Nephron (organoid): ENCODE results near the gene GPRC5D.

ENCODE experiments used
- H3K27ac Mint-ChIP-seq, 3 experiments: 2 replicates each; pipeline ENCODE4 v1.8.0; 2020; ENCODE audit warnings: mixed read lengths in 3 of 3, mild to moderate bottlenecking in 2 of 3, moderate library complexity in 1 of 3
- H3K27me3 Mint-ChIP-seq: 2 replicates; pipeline ENCODE4 v1.8.0; 2021; ENCODE audit warnings: low read depth, mild to moderate bottlenecking, moderate library complexity, mixed read lengths
- H3K36me3 Mint-ChIP-seq: 2 replicates; pipeline ENCODE4 v1.8.0; 2020; ENCODE audit warnings: low read depth, mixed read lengths
- H3K4me1 Mint-ChIP-seq: 2 replicates; pipeline ENCODE4 v1.8.0; 2020; ENCODE audit warnings: mixed read lengths
- H3K4me3 Mint-ChIP-seq, 3 experiments: 2 replicates each; pipeline ENCODE4 v1.8.0; 2020; ENCODE audit warnings: mild to moderate bottlenecking in 3 of 3, mixed read lengths in 3 of 3, moderate library complexity in 2 of 3
- H3K9me3 Mint-ChIP-seq: 2 replicates; pipeline ENCODE4 v1.8.0; 2020; ENCODE audit warnings: mixed read lengths
- TF ChIP-seq, protein P1 (sequence below), 3 experiments: fragments of 200-600 bp; sonication (generic); IDR thresholded peaks; one replicate each; pipeline ENCODE4 v1.5.0; 2021; ENCODE audit warnings: antibody characterized with exemption in 3 of 3; ENCODE audit not compliant: unreplicated experiment in 3 of 3

The GPRC5D gene

GRCh38 chr12:12993367-12993766 is 41.4 kb upstream of the GPRC5D start:
- no peaks in the 10 kb centered on the region for H3K9me3 Mint-ChIP-seq
- H3K4me1 Mint-ChIP-seq = peaks cover 28% of the 10 kb centered on the region
- H3K4me3 Mint-ChIP-seq = no peak overlapping the region
- H3K27ac Mint-ChIP-seq = peak overlapping the region in 2 of 3 experiments; percentile 11 to 17
- peaks cover 4% of the 10 kb centered on the region for H3K36me3 Mint-ChIP-seq
- H3K27me3 Mint-ChIP-seq = no peaks in the 10 kb centered on the region
- TF ChIP-seq, protein P1, sequence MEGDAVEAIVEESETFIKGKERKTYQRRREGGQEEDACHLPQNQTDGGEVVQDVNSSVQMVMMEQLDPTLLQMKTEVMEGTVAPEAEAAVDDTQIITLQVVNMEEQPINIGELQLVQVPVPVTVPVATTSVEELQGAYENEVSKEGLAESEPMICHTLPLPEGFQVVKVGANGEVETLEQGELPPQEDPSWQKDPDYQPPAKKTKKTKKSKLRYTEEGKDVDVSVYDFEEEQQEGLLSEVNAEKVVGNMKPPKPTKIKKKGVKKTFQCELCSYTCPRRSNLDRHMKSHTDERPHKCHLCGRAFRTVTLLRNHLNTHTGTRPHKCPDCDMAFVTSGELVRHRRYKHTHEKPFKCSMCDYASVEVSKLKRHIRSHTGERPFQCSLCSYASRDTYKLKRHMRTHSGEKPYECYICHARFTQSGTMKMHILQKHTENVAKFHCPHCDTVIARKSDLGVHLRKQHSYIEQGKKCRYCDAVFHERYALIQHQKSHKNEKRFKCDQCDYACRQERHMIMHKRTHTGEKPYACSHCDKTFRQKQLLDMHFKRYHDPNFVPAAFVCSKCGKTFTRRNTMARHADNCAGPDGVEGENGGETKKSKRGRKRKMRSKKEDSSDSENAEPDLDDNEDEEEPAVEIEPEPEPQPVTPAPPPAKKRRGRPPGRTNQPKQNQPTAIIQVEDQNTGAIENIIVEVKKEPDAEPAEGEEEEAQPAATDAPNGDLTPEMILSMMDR (IDR thresholded peaks at IDR 0.05; ENCODE audit: unreplicated experiment in 3 of 3) = no peak

DNA sequence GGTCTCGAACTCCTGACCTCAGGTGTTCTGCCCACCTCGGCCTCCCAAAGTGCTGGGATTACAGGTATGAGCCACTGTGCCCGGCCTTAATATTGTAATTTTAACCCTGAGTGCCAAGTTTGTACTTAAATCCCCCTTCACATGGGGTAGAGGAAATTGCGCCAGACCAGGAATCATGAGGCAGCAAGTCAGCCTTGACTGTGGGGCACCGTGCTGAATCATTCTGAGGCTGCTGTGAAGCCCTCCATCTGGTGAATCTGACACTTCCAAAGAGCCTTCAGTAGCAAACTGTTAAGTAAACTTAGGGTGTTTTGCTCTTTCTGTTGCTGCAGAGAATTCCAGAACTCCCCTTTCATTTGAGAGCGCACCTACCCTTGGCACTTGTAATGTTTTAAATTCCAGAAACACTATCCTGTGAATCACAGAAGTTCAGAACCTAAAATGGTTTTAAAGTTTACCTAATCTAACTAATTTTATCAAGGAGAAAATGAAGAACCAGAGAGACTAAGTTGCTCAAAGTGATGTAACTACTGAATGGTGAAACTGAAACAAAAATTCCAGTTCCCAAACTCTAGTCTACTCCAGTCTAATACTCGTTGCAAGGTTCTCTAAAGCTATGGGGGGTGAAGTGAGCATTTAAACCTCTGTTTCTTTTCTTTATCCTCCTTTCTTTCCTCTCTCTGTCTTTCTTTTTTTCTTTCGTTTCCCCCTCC is 40.6 kb upstream of the GPRC5D start:
- Mint-ChIP-seq H3K9me3 (no peaks in the 10 kb centered on the region), H3K4me3 (no peak overlapping the region), H3K27ac (peak overlapping the region; percentile 16 to 72 (median 72)), H3K27me3 (no peaks in the 10 kb centered on the region), H3K36me3 (peaks cover 8% of the 10 kb centered on the region), H3K4me1 (peaks cover 24% of the 10 kb centered on the region)
- TF ChIP-seq, protein P1 (IDR thresholded peaks at IDR 0.05; ENCODE audit: unreplicated experiment in 3 of 3) = no peak

DNA sequence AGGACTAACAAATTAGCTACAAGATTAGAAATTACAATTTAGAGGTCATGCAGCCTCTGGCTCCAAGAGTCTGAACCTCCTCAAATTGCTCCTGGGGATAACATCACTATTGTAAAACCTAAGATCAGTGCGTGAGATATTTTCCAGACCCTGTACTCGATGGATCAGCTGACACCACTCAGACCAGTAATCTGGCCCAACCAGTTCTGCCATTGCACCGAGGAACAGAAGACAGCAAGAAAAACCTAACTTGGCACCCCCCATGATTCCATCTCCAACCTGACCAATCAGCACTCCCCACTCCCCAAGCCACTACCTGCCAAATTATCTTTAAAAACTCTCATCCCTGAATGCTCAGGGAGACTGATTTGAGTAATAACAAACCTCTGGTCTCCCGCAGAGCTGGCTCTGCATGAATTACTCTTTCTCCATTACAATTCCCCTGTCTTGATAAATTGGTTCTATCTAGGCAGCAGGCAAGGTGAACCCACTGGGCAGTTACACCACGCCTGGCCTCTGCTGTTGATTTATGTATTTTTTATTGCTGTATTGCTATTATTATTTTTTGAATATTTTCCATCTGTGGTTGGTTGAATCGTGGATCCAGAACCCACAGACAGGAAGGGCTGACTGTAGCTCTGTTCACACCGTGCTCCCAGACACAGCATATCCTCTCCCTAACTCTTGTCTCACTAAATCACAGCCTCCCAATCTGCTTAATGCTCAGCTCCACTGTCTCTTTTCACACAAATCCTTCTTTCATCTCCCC is 38.9 kb upstream of the GPRC5D start:
- H3K27ac Mint-ChIP-seq = peak overlapping the region in 2 of 3 experiments; percentile 1 to 9
- no peaks in the 10 kb centered on the region for H3K9me3 Mint-ChIP-seq
- TF ChIP-seq, protein P1 (IDR thresholded peaks at IDR 0.05; ENCODE audit: unreplicated experiment in 3 of 3) = no peak
- H3K27me3 Mint-ChIP-seq = no peaks in the 10 kb centered on the region
- no peak overlapping the region for H3K4me3 Mint-ChIP-seq
- peaks cover 18% of the 10 kb centered on the region for H3K4me1 Mint-ChIP-seq
- peaks cover 15% of the 10 kb centered on the region for H3K36me3 Mint-ChIP-seq

DNA sequence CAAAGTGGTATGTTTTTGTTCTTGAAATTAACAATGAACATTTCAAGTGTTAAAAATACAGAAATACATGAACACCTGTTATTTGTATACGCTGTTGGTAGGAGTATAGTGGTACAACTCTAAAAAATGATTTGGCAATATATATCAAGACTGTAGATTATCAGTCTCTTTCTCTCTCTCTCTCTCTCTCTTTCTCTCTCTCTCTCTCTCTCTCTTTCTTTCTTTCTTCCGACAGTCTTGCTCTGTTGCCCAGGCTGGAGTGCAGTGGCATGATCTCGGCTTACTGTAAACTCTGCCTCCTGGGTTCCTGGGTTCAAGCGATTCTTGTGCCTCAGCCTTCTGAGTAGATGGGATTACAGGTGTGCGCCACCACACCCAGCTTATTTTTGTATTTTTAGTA is 35.5 kb upstream of the GPRC5D start:
- H3K36me3 Mint-ChIP-seq = peaks cover 27% of the 10 kb centered on the region
- H3K4me1 Mint-ChIP-seq = peaks cover 14% of the 10 kb centered on the region
- H3K9me3 Mint-ChIP-seq = no peaks in the 10 kb centered on the region
- H3K4me3 Mint-ChIP-seq = no peak overlapping the region
- H3K27ac Mint-ChIP-seq = no peak overlapping the region
- TF ChIP-seq, protein P1 (IDR thresholded peaks at IDR 0.05; ENCODE audit: unreplicated experiment in 3 of 3) = no peak
- H3K27me3 Mint-ChIP-seq = no peaks in the 10 kb centered on the region

- TF ChIP-seq, protein P1 (IDR thresholded peaks at IDR 0.05; ENCODE audit: unreplicated experiment in 3 of 3) = no peak
- H3K27me3 Mint-ChIP-seq = no peaks in the 10 kb centered on the region
- peaks cover 27% of the 10 kb centered on the region for H3K36me3 Mint-ChIP-seq
- H3K4me1 Mint-ChIP-seq = peaks cover 12% of the 10 kb centered on the region
- H3K4me3 Mint-ChIP-seq = no peak overlapping the region
- H3K27ac Mint-ChIP-seq = no peak overlapping the region
- no peaks in the 10 kb centered on the region for H3K9me3 Mint-ChIP-seq
Measured at GRCh38 chr12:12986775-12987331, 34.9 kb upstream of the GPRC5D start.
